Caco-2 (cell line): ENCODE data around the gene UBASH3B. TPM values are rescaled to one million over a fixed set of nuclear protein-coding genes. Genes with fewer than 3 reads are reported as not detected.

Experiments
- BruUV-seq: library from RNA; stranded (reverse); fragments of 400-500 nt; replicated peaks from 2 replicates; lab custom pipeline; 2021; lab: Mats Ljungman, UMichigan
- CTCF ChIA-PET: fragments of 300-600 bp; sonication (Branson Sonifier 250); formaldehyde crosslinking; loops from one replicate; lab custom pipeline; 2022; ENCODE audit warnings: antibody characterized with exemption; lab: Charles Lee
- POLR2A ChIA-PET: fragments of 300-600 bp; sonication (Branson Sonifier 250); formaldehyde crosslinking; loops from one replicate; lab custom pipeline; 2022; ENCODE audit warnings: antibody characterized with exemption; lab: Charles Lee
- DNase-seq, 2 experiments: peaks; one replicate each; pipeline versions ENCODE4 v3.0.0 to v3.0.0-alpha.2; 2020 to 2022
- H3K27me3 ChIP-seq: replicated peaks from 2 replicates; pipeline ENCODE4 v1.6.0; 2011; ENCODE audit warnings: low read length; ENCODE audit not compliant: control insufficient read depth, insufficient read depth
- H3K36me3 ChIP-seq: 2 replicates; pipeline ENCODE4 v1.5.1; 2011; ENCODE audit warnings: low read length; ENCODE audit not compliant: control insufficient read depth, insufficient read depth
- H3K4me1 ChIP-seq: fragments of 250-450 bp; sonication (Bioruptor Pico); 2 replicates; pipeline ENCODE4 v1.5.1; 2020; ENCODE audit warnings: mild to moderate bottlenecking
- H3K4me3 ChIP-seq: 2 replicates; pipeline ENCODE4 v1.5.1; 2011; ENCODE audit warnings: low read depth, mild to moderate bottlenecking, control low read depth, low read length
- H3K9me3 ChIP-seq: fragments of 250-450 bp; sonication (Bioruptor Pico); 2 replicates; pipeline ENCODE4 v1.5.1; 2020; ENCODE audit warnings: mild to moderate bottlenecking, moderate library complexity
- H3K27ac Mint-ChIP-seq: one replicate; pipeline ENCODE4 v1.8.0; 2022; ENCODE audit warnings: mixed read lengths; ENCODE audit not compliant: unreplicated experiment
- H3K27me3 Mint-ChIP-seq: one replicate; pipeline ENCODE4 v1.8.0; 2022; ENCODE audit warnings: mixed read lengths; ENCODE audit not compliant: insufficient read depth, unreplicated experiment
- H3K36me3 Mint-ChIP-seq: one replicate; pipeline ENCODE4 v1.8.0; 2022; ENCODE audit warnings: mild to moderate bottlenecking, mixed read lengths; ENCODE audit not compliant: insufficient read depth, unreplicated experiment
- H3K4me1 Mint-ChIP-seq: one replicate; pipeline ENCODE4 v1.8.0; 2022; ENCODE audit warnings: low read depth, mixed read lengths; ENCODE audit not compliant: unreplicated experiment
- H3K4me3 Mint-ChIP-seq: one replicate; pipeline ENCODE4 v1.8.0; 2022; ENCODE audit warnings: mild to moderate bottlenecking, moderate library complexity, mixed read lengths; ENCODE audit not compliant: unreplicated experiment
- H3K9me3 Mint-ChIP-seq: one replicate; pipeline ENCODE4 v1.8.0; 2022; ENCODE audit warnings: mixed read lengths; ENCODE audit not compliant: unreplicated experiment
- CTCF ChIP-seq, 2 experiments: fragments of 200-600 bp in 1 of 2; IDR thresholded peaks; 1 replicate in 1 of 2; 2 replicates in 1 of 2; pipeline versions ENCODE4 v1.5.1 to v1.8.0; 2011 to 2022; ENCODE audit warnings: antibody characterized with exemption in 1 of 2, control low read depth in 1 of 2, inconsistent platforms in 1 of 2, low read depth in 1 of 2, low read length in 1 of 2, mild to moderate bottlenecking in 1 of 2, moderate library complexity in 1 of 2; ENCODE audit not compliant: insufficient read depth in 1 of 2, severe bottlenecking in 1 of 2, unreplicated experiment in 1 of 2
- intact Hi-C: fragments of 100-400 bp; cut with micrococcal nuclease; formaldehyde crosslinking; loops from one replicate; pipeline ENCODE4 v1.10.0; 2022; ENCODE audit not compliant: unreplicated experiment
- total RNA-seq: library from RNA; stranded (reverse); gene quantifications from 2 replicates; pipeline ENCODE4 v1.2.3, GENCODE V29; 2022

Gene UBASH3B
- total RNA-seq, 1 experiment from 2014 or later: 21.5 TPM

GRCh38 chr11:122758974-122759373, 103.5 kb downstream of the UBASH3B start:
- Mint-ChIP-seq H3K27me3 (no peaks in the 10 kb centered on the region), H3K4me3 (no peak overlapping the region), H3K36me3 (no peaks in the 10 kb centered on the region), H3K9me3 (no peaks in the 10 kb centered on the region), H3K4me1 (no peaks in the 10 kb centered on the region), H3K27ac (no peak overlapping the region)
- Histone ChIP-seq H3K27me3 (no peaks in the 10 kb centered on the region), H3K4me3 (no peak overlapping the region), H3K4me1 (no peaks in the 10 kb centered on the region), H3K36me3 (no peaks in the 10 kb centered on the region), H3K9me3 (no peaks in the 10 kb centered on the region)
- intact Hi-C loops: no loop called here
- no peak for DNase-seq
- BruUV-seq: no TSS peak
- TF ChIP-seq CTCF (IDR thresholded peaks at IDR 0.05; ENCODE audit: insufficient read depth in 1 of 2, low read depth in 1 of 2, low read length in 1 of 2, severe bottlenecking in 1 of 2, unreplicated experiment in 1 of 2): no peak
- ChIA-PET POLR2A (no interaction called here), CTCF (no interaction called here)

GRCh38 chr11:122763108-122763507, 107.6 kb downstream of the UBASH3B start:
- Histone ChIP-seq H3K4me3 (no peak overlapping the region), H3K27me3 (no peaks in the 10 kb centered on the region), H3K36me3 (no peaks in the 10 kb centered on the region), H3K4me1 (no peaks in the 10 kb centered on the region), H3K9me3 (no peaks in the 10 kb centered on the region)
- Mint-ChIP-seq H3K9me3 (no peaks in the 10 kb centered on the region), H3K4me1 (no peaks in the 10 kb centered on the region), H3K4me3 (no peak overlapping the region), H3K27me3 (no peaks in the 10 kb centered on the region), H3K27ac (no peak overlapping the region), H3K36me3 (no peaks in the 10 kb centered on the region)
- ChIA-PET POLR2A (no interaction called here), CTCF (interaction anchor here (0.8 kb wide), 1 partner anchor 183 kb away, joined by 3 read pairs; no protein-coding TSS in a partner anchor)
- no peak for TF ChIP-seq CTCF (IDR thresholded peaks at IDR 0.05; ENCODE audit: insufficient read depth in 1 of 2, low read depth in 1 of 2, low read length in 1 of 2, severe bottlenecking in 1 of 2, unreplicated experiment in 1 of 2)
- DNase-seq: no peak
- BruUV-seq: no TSS peak
- intact Hi-C loops: no loop called here

- no peak overlapping the region for H3K4me3 Mint-ChIP-seq
- no peak overlapping the region for H3K27ac Mint-ChIP-seq
- no peaks in the 10 kb centered on the region for H3K27me3 ChIP-seq
- DNase-seq: no peak
- H3K9me3 ChIP-seq: no peaks in the 10 kb centered on the region
- no peaks in the 10 kb centered on the region for H3K4me1 Mint-ChIP-seq
- H3K4me1 ChIP-seq: no peaks in the 10 kb centered on the region
- TF ChIP-seq CTCF (IDR thresholded peaks at IDR 0.05; ENCODE audit: insufficient read depth in 1 of 2, low read depth in 1 of 2, low read length in 1 of 2, severe bottlenecking in 1 of 2, unreplicated experiment in 1 of 2): no peak
- no peaks in the 10 kb centered on the region for H3K36me3 Mint-ChIP-seq
- no peaks in the 10 kb centered on the region for H3K27me3 Mint-ChIP-seq
- CTCF ChIA-PET: no interaction called here
- intact Hi-C loops: no loop called here
- no peaks in the 10 kb centered on the region for H3K9me3 Mint-ChIP-seq
- H3K4me3 ChIP-seq: no peak overlapping the region
- POLR2A ChIA-PET: no interaction called here
- BruUV-seq: no TSS peak
- no peaks in the 10 kb centered on the region for H3K36me3 ChIP-seq
Measured at GRCh38 chr11:122764371-122765090, 109.0 kb downstream of the UBASH3B start.
